ENCODE data around the gene EEPD1. TPM values are rescaled to one million over a fixed set of nuclear protein-coding genes. Genes with fewer than 3 reads are reported as not detected.

EEPD1 gene
- total RNA-seq, 1 donor from 2014 or later = 12.5 TPM

DNA sequence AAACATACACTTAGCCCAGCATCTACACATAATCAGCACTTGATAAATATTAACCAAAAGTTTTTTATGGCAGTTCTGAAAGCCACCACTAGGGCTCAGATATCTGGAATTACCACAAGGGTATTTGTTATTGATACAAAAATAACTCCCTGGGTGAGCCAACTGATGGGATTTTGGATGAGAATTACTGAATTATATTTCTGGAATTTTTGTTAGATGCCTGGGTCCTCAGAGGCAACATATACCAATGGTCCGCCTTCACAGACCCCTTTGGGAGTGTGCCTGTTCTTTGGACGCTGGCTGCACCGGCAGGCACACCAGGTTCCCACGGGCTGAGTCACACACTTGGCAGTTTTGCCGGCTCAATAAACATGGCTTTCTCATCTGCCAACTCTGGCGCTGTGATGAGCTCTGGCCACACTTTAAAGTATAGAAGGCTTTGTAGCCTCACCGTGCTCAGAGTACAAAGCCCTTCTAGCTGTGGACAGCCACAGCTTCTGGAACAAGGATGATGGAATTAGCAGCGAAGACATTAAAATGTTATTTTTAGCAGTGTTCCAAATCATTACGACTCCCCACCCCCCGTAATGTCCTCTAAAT, 24.5 kb upstream of the EEPD1 start:
- Histone ChIP-seq H3K36me3 (ENCODE audit: control insufficient read depth in 3 of 3, insufficient read depth in 3 of 3, low read length in 3 of 3) (no peaks in the 10 kb centered on the region), H3K9me3 (ENCODE audit: control insufficient read depth in 3 of 3, low read length in 3 of 3) (no peaks in the 10 kb centered on the region), H3K9ac (ENCODE audit: low read depth in 1 of 3, low read length in 3 of 3) (peak overlapping the region; percentile 66 to 79 (median 79)), H3K27ac (ENCODE audit: low read depth, low read length) (peak overlapping the region; percentile 98), H3K4me3 (ENCODE audit: low read length in 3 of 3) (peak overlapping the region; percentile 30 to 58 (median 52)), H3K4me1 (ENCODE audit: control insufficient read depth in 3 of 3, insufficient read depth in 3 of 3, low read length in 3 of 3) (peaks cover 39 to 55% (median 50%) of the 10 kb centered on the region in 3 donors), H3K27me3 (ENCODE audit: control insufficient read depth in 3 of 3, insufficient read depth in 3 of 3, low read length in 3 of 3) (no peaks in the 10 kb centered on the region)

DNA sequence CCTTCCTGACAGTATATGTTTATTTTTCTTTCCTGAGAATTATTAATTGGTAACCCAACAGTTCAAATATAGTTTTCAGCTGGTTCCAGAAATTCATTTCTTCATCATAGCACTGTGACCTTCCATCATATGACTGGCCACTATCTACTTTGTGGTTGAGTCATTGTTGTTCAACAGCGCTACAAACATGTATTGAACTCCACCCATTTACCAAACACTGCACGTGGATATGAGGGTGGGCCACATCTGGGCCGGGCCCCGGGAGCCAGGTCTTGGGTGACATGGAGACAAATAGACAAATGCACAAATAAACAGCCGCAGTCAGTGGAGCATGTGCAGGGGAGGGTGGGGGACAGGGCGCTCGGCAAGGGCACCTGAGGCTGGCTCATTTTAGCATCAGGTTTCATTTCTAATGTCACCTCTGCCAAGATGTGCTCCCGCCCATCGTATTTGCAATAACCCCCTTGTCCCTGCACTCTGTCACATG, 24.0 kb upstream of the EEPD1 start:
- no peaks in the 10 kb centered on the region for H3K36me3 ChIP-seq (ENCODE audit: control insufficient read depth in 3 of 3, insufficient read depth in 3 of 3, low read length in 3 of 3)
- peak overlapping the region; percentile 66 to 79 (median 79) for H3K9ac ChIP-seq (ENCODE audit: low read depth in 1 of 3, low read length in 3 of 3)
- H3K4me3 ChIP-seq (ENCODE audit: low read length in 3 of 3) = peak overlapping the region; percentile 30 to 58 (median 52)
- peaks cover 39 to 55% (median 50%) of the 10 kb centered on the region in 3 donors for H3K4me1 ChIP-seq (ENCODE audit: control insufficient read depth in 3 of 3, insufficient read depth in 3 of 3, low read length in 3 of 3)
- H3K9me3 ChIP-seq (ENCODE audit: control insufficient read depth in 3 of 3, low read length in 3 of 3) = no peaks in the 10 kb centered on the region
- H3K27me3 ChIP-seq (ENCODE audit: control insufficient read depth in 3 of 3, insufficient read depth in 3 of 3, low read length in 3 of 3) = no peaks in the 10 kb centered on the region
- peak overlapping the region; percentile 98 for H3K27ac ChIP-seq (ENCODE audit: low read depth, low read length)

DNA sequence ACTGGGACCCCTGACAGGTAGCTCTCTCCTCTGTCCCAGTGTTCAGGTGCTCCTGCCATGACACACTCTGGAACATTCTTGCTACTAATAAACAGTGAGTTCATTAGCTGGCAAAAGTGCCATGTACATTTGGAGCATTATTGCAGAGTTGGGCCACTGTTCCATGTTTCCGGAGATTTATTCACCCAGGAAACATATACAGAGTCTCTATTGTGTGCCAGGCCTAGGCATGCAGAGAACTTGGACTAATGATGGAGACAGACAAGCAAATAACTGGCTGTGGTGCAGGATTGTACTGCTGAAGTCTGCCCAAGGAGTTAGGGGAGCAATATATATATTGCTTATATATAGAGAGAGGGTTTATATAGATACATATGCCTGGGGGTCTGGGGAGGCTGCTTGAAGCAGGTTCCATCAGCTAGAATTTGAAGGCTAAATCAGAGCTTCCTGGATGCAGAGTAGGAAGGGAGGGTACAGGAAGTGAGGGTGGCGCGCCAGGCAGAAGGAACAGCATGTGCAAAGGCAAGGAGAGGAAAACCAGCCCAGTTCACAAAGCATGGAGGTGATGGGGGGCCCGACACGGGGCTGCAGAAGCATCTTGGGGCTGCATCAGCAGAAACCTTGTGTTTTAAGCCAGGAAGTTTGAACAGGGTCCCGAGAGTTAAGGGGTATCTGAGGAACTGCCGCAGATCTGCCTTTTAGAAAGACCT, 22.7 kb upstream of the EEPD1 start:
- H3K27ac ChIP-seq (ENCODE audit: low read depth, low read length) = peak overlapping the region; percentile 98
- H3K4me1 ChIP-seq (ENCODE audit: control insufficient read depth in 3 of 3, insufficient read depth in 3 of 3, low read length in 3 of 3) = peaks cover 39 to 55% (median 50%) of the 10 kb centered on the region in 3 donors
- H3K27me3 ChIP-seq (ENCODE audit: control insufficient read depth in 3 of 3, insufficient read depth in 3 of 3, low read length in 3 of 3) = no peaks in the 10 kb centered on the region
- H3K9ac ChIP-seq (ENCODE audit: low read depth in 1 of 3, low read length in 3 of 3) = peak overlapping the region in 2 of 3 donors; percentile 1 to 80
- no peaks in the 10 kb centered on the region for H3K9me3 ChIP-seq (ENCODE audit: control insufficient read depth in 3 of 3, low read length in 3 of 3)
- H3K36me3 ChIP-seq (ENCODE audit: control insufficient read depth in 3 of 3, insufficient read depth in 3 of 3, low read length in 3 of 3) = no peaks in the 10 kb centered on the region
- no peak overlapping the region for H3K4me3 ChIP-seq (ENCODE audit: low read length in 3 of 3)

DNA sequence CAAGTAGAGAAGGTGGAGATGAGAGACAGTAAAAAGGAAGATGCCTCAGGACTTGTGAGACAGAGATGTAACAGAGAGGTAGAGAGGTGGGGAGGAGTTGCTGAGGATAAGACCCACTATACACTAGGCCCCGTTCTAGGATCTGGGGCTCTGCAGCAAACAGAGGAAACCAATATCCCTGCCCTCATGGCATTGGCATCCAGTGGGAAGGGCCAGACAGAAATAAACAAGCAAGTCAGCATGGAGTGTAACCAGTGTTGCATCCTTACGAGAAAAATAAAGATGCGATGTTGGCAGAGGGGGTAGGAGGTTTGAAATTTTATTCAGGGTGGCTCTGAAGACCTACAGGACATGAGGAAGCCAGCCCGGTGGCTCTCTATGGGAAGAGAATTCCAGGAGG, 22.0 kb upstream of the EEPD1 start:
- no peaks in the 10 kb centered on the region for H3K27me3 ChIP-seq (ENCODE audit: control insufficient read depth in 3 of 3, insufficient read depth in 3 of 3, low read length in 3 of 3)
- peak overlapping the region; percentile 98 for H3K27ac ChIP-seq (ENCODE audit: low read depth, low read length)
- H3K4me3 ChIP-seq (ENCODE audit: low read length in 3 of 3) = no peak overlapping the region
- H3K9me3 ChIP-seq (ENCODE audit: control insufficient read depth in 3 of 3, low read length in 3 of 3) = no peaks in the 10 kb centered on the region
- peaks cover 39 to 55% (median 50%) of the 10 kb centered on the region in 3 donors for H3K4me1 ChIP-seq (ENCODE audit: control insufficient read depth in 3 of 3, insufficient read depth in 3 of 3, low read length in 3 of 3)
- no peaks in the 10 kb centered on the region for H3K36me3 ChIP-seq (ENCODE audit: control insufficient read depth in 3 of 3, insufficient read depth in 3 of 3, low read length in 3 of 3)
- H3K9ac ChIP-seq (ENCODE audit: low read depth in 1 of 3, low read length in 3 of 3) = peak overlapping the region; percentile 58 to 80 (median 73)

- Histone ChIP-seq H3K4me1 (ENCODE audit: control insufficient read depth in 3 of 3, insufficient read depth in 3 of 3, low read length in 3 of 3) (peaks cover 39 to 51% (median 50%) of the 10 kb centered on the region in 3 donors), H3K27ac (ENCODE audit: low read depth, low read length) (peak overlapping the region; percentile 98)
These were observed 21.6 kb upstream of the EEPD1 start for GRCh38 chr7:36131499-36131898.

GRCh38 chr7:36132012-36132411, 21.0 kb upstream of the EEPD1 start:
- Histone ChIP-seq H3K4me1 (ENCODE audit: control insufficient read depth in 3 of 3, insufficient read depth in 3 of 3, low read length in 3 of 3) (peaks cover 37 to 46% (median 45%) of the 10 kb centered on the region in 3 donors), H3K27me3 (ENCODE audit: control insufficient read depth in 3 of 3, insufficient read depth in 3 of 3, low read length in 3 of 3) (no peaks in the 10 kb centered on the region), H3K4me3 (ENCODE audit: low read length in 3 of 3) (no peak overlapping the region), H3K9me3 (ENCODE audit: control insufficient read depth in 3 of 3, low read length in 3 of 3) (no peaks in the 10 kb centered on the region), H3K36me3 (ENCODE audit: control insufficient read depth in 3 of 3, insufficient read depth in 3 of 3, low read length in 3 of 3) (no peaks in the 10 kb centered on the region), H3K27ac (ENCODE audit: low read depth, low read length) (peak overlapping the region; percentile 98), H3K9ac (ENCODE audit: low read depth in 1 of 3, low read length in 3 of 3) (no peak overlapping the region)

More at GRCh38 chr7:36131499-36131898, 21.6 kb upstream of the EEPD1 start:
- Histone ChIP-seq H3K4me3 (ENCODE audit: low read length in 3 of 3) (no peak overlapping the region), H3K27me3 (ENCODE audit: control insufficient read depth in 3 of 3, insufficient read depth in 3 of 3, low read length in 3 of 3) (no peaks in the 10 kb centered on the region), H3K36me3 (ENCODE audit: control insufficient read depth in 3 of 3, insufficient read depth in 3 of 3, low read length in 3 of 3) (no peaks in the 10 kb centered on the region), H3K9me3 (ENCODE audit: control insufficient read depth in 3 of 3, low read length in 3 of 3) (no peaks in the 10 kb centered on the region), H3K9ac (ENCODE audit: low read depth in 1 of 3, low read length in 3 of 3) (peak overlapping the region; percentile 58 to 80 (median 73))

DNA sequence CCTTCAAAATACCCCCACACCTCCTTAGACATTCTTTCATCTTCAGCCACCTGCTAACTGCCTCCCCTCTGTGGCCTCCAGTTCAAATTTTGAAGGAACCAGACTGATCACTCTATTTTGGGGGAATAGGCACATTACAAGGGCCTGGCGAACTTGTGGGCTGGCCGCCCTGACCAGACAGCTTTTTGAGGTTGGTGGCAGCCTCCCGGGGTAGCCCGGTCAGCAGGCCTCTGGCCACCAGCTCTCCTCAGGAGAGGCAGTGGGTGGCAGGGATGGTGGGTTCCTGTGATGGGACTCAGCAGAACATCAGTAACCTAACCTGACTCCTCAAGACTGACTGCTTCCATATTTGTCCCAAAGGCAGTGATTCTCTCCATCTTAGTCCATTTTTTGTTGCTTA, 17.4 kb upstream of the EEPD1 start:
- H3K9me3 ChIP-seq (ENCODE audit: control insufficient read depth in 3 of 3, low read length in 3 of 3) = no peaks in the 10 kb centered on the region
- no peak overlapping the region for H3K4me3 ChIP-seq (ENCODE audit: low read length in 3 of 3)
- H3K36me3 ChIP-seq (ENCODE audit: control insufficient read depth in 3 of 3, insufficient read depth in 3 of 3, low read length in 3 of 3) = no peaks in the 10 kb centered on the region
- no peaks in the 10 kb centered on the region for H3K27me3 ChIP-seq (ENCODE audit: control insufficient read depth in 3 of 3, insufficient read depth in 3 of 3, low read length in 3 of 3)
- H3K9ac ChIP-seq (ENCODE audit: low read depth in 1 of 3, low read length in 3 of 3) = no peak overlapping the region
- H3K4me1 ChIP-seq (ENCODE audit: control insufficient read depth in 3 of 3, insufficient read depth in 3 of 3, low read length in 3 of 3) = peaks cover 8 to 14% (median 13%) of the 10 kb centered on the region in 3 donors
- H3K27ac ChIP-seq (ENCODE audit: low read depth, low read length) = no peak overlapping the region

DNA sequence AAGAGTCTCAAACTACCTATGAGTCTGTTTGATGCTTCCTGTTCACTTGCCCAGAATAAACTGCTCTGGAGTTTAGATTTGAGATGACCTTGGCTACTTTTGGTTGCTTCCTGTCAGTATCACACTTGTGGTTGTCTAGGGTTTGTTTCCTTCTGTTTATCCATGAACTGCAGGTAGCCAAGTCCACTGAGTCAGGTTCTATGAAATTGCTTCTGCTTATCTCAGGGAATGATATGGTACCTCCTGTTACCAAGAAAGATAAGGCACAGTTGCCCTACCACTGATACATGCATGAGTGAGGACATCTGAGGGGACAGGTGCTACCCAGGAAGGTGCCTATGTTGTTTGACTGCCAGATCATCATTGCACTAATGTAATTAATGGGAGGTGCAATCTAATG, 15.8 kb upstream of the EEPD1 start:
- Histone ChIP-seq H3K36me3 (ENCODE audit: control insufficient read depth in 3 of 3, insufficient read depth in 3 of 3, low read length in 3 of 3) (no peaks in the 10 kb centered on the region), H3K9ac (ENCODE audit: low read depth in 1 of 3, low read length in 3 of 3) (no peak overlapping the region), H3K4me1 (ENCODE audit: control insufficient read depth in 3 of 3, insufficient read depth in 3 of 3, low read length in 3 of 3) (peaks cover 0 to 2% (median under 1%) of the 10 kb centered on the region in 3 donors), H3K27ac (ENCODE audit: low read depth, low read length) (no peak overlapping the region), H3K27me3 (ENCODE audit: control insufficient read depth in 3 of 3, insufficient read depth in 3 of 3, low read length in 3 of 3) (no peaks in the 10 kb centered on the region), H3K9me3 (ENCODE audit: control insufficient read depth in 3 of 3, low read length in 3 of 3) (no peaks in the 10 kb centered on the region), H3K4me3 (ENCODE audit: low read length in 3 of 3) (no peak overlapping the region)

DNA sequence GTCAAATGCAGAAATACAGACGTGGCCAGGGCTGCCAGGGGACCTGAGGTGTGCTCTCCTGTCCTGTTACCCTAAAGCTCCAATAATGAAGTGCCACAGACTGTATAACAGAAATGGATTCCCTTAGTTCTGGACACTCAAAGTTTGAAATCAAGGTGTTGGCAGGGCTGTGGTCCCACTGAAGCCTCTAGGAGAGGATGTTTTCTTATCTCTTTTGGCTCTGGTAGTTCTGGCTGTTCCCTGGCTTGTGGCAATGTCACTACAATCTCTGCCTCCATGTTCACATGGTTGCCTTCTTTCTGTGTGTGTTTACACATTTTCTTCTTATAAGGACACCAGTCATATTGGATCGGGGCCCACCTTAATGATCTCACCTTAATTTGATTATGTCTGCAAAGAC, 15.3 kb upstream of the EEPD1 start:
- no peaks in the 10 kb centered on the region for H3K36me3 ChIP-seq (ENCODE audit: control insufficient read depth in 3 of 3, insufficient read depth in 3 of 3, low read length in 3 of 3)
- H3K4me3 ChIP-seq (ENCODE audit: low read length in 3 of 3) = no peak overlapping the region
- no peaks in the 10 kb centered on the region for H3K4me1 ChIP-seq (ENCODE audit: control insufficient read depth in 3 of 3, insufficient read depth in 3 of 3, low read length in 3 of 3)
- H3K9me3 ChIP-seq (ENCODE audit: control insufficient read depth in 3 of 3, low read length in 3 of 3) = no peaks in the 10 kb centered on the region
- no peak overlapping the region for H3K27ac ChIP-seq (ENCODE audit: low read depth, low read length)
- no peak overlapping the region for H3K9ac ChIP-seq (ENCODE audit: low read depth in 1 of 3, low read length in 3 of 3)
- H3K27me3 ChIP-seq (ENCODE audit: control insufficient read depth in 3 of 3, insufficient read depth in 3 of 3, low read length in 3 of 3) = no peaks in the 10 kb centered on the region

DNA sequence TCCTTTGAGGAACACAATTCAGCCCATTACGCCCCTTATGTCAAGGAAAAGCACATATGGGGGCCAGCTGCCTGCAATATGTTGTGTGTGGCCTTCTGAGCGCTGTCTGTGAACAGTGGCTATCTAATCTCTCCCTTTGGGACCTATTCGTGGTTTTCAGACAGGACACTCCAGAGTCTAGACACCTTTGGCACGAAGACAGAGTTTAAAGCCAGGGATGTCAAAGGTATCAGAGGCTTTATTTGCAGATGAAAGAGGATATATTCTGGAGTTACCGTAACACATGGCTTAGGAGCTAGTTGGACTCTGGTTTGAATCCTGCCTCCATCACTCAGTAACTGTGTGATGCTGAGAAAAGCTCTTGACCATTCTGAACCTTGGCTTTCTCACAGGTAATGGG, 14.8 kb upstream of the EEPD1 start:
- no peaks in the 10 kb centered on the region for H3K4me1 ChIP-seq (ENCODE audit: control insufficient read depth in 3 of 3, insufficient read depth in 3 of 3, low read length in 3 of 3)
- no peaks in the 10 kb centered on the region for H3K9me3 ChIP-seq (ENCODE audit: control insufficient read depth in 3 of 3, low read length in 3 of 3)
- H3K9ac ChIP-seq (ENCODE audit: low read depth in 1 of 3, low read length in 3 of 3) = no peak overlapping the region

More for the DNA sequence above, 14.8 kb upstream of the EEPD1 start:
- H3K27me3 ChIP-seq (ENCODE audit: control insufficient read depth in 3 of 3, insufficient read depth in 3 of 3, low read length in 3 of 3) = no peaks in the 10 kb centered on the region
- no peak overlapping the region for H3K4me3 ChIP-seq (ENCODE audit: low read length in 3 of 3)
- H3K36me3 ChIP-seq (ENCODE audit: control insufficient read depth in 3 of 3, insufficient read depth in 3 of 3, low read length in 3 of 3) = no peaks in the 10 kb centered on the region
- H3K27ac ChIP-seq (ENCODE audit: low read depth, low read length) = no peak overlapping the region

Data from skeletal muscle tissue (tissue), 4 donors.